Lower leg skin (tissue), 3 donors: ENCODE measurements around the gene RAB40AL.

Source experiments
- POLR2A ChIP-seq, 2 donors: fragments of 450-650 bp; IDR thresholded peaks; one replicate each; pipeline ENCODE4 v1.6.1; 2016 to 2017; ENCODE audit warnings: antibody characterized with exemption in 2 of 2, mild to moderate bottlenecking in 1 of 2, moderate library complexity in 1 of 2
- TF ChIP-seq, protein P1 (sequence below), 3 donors: fragments of 450-650 bp; IDR thresholded peaks; one replicate each; pipeline ENCODE4 v1.5.1; 2016; ENCODE audit warnings: antibody characterized with exemption in 3 of 3, mild to moderate bottlenecking in 3 of 3, moderate library complexity in 2 of 3

DNA sequence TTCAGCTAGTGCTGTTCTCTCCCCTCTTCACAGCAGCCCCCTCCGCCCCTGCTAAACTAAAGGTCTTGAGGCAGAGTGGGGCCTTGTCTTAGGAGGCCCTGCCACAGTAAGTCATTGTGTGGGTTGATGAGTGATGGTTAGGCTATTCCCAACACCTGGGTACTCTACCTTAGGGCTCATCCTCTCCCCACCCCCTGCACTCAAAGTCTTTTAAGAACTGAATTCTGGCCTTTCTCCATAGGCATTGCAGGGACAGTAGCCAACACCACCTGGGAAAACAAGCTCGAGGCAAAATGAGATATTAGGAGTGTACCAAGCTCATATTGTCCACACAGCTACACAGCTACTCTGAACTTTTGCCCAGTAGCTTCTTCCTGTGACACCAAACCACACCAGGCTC, 42.5 kb downstream of the RAB40AL start:
- TF ChIP-seq, protein P1, sequence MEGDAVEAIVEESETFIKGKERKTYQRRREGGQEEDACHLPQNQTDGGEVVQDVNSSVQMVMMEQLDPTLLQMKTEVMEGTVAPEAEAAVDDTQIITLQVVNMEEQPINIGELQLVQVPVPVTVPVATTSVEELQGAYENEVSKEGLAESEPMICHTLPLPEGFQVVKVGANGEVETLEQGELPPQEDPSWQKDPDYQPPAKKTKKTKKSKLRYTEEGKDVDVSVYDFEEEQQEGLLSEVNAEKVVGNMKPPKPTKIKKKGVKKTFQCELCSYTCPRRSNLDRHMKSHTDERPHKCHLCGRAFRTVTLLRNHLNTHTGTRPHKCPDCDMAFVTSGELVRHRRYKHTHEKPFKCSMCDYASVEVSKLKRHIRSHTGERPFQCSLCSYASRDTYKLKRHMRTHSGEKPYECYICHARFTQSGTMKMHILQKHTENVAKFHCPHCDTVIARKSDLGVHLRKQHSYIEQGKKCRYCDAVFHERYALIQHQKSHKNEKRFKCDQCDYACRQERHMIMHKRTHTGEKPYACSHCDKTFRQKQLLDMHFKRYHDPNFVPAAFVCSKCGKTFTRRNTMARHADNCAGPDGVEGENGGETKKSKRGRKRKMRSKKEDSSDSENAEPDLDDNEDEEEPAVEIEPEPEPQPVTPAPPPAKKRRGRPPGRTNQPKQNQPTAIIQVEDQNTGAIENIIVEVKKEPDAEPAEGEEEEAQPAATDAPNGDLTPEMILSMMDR (IDR thresholded peaks at IDR 0.05): no peak
- no peak for TF ChIP-seq POLR2A (IDR thresholded peaks at IDR 0.05)
